ENCODE measurements around the gene FANCI.

- TF ChIP-seq RAD21 (IDR thresholded peaks at IDR 0.05; ENCODE audit: low read depth) (no peak), MAX (IDR thresholded peaks at IDR 0.05) (no peak), CTCF (IDR thresholded peaks at IDR 0.05 in 2 of 3, conservative IDR thresholded peaks at IDR 0.05 in 1 of 3; ENCODE audit: borderline replicate concordance in 1 of 3, insufficient read depth in 1 of 3, low read depth in 2 of 3, low read length in 2 of 3) (0 out of 6 replicates have a peak, but pooled peaks of 1 of the 3 experiments have one; percentile 15), POLR2A (IDR thresholded peaks at IDR 0.05; ENCODE audit: borderline replicate concordance, extremely low read depth, insufficient read depth, insufficient read length) (no peak), CEBPB (IDR thresholded peaks at IDR 0.05; ENCODE audit: low read depth) (no peak), EZH2 (IDR thresholded peaks at IDR 0.05) (no peak), JUND (IDR thresholded peaks at IDR 0.05) (no peak), YY1 (IDR thresholded peaks at IDR 0.05; ENCODE audit: extremely low read depth, insufficient replicate concordance, low read depth, low read length) (no peak), CBX3 (IDR thresholded peaks at IDR 0.05; ENCODE audit: low read depth) (no peak), EZH2phosphoT487 (IDR thresholded peaks at IDR 0.05; ENCODE audit: borderline replicate concordance) (no peak), POLR2AphosphoS5 (IDR thresholded peaks at IDR 0.05; ENCODE audit: low read depth, low read length) (no peak), ZNF274 (IDR thresholded peaks at IDR 0.05; ENCODE audit: low read depth, low read length) (no peak)
- TF ChIP-seq, protein P1, sequence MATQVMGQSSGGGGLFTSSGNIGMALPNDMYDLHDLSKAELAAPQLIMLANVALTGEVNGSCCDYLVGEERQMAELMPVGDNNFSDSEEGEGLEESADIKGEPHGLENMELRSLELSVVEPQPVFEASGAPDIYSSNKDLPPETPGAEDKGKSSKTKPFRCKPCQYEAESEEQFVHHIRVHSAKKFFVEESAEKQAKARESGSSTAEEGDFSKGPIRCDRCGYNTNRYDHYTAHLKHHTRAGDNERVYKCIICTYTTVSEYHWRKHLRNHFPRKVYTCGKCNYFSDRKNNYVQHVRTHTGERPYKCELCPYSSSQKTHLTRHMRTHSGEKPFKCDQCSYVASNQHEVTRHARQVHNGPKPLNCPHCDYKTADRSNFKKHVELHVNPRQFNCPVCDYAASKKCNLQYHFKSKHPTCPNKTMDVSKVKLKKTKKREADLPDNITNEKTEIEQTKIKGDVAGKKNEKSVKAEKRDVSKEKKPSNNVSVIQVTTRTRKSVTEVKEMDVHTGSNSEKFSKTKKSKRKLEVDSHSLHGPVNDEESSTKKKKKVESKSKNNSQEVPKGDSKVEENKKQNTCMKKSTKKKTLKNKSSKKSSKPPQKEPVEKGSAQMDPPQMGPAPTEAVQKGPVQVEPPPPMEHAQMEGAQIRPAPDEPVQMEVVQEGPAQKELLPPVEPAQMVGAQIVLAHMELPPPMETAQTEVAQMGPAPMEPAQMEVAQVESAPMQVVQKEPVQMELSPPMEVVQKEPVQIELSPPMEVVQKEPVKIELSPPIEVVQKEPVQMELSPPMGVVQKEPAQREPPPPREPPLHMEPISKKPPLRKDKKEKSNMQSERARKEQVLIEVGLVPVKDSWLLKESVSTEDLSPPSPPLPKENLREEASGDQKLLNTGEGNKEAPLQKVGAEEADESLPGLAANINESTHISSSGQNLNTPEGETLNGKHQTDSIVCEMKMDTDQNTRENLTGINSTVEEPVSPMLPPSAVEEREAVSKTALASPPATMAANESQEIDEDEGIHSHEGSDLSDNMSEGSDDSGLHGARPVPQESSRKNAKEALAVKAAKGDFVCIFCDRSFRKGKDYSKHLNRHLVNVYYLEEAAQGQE (IDR thresholded peaks at IDR 0.05; ENCODE audit: low read depth), result no peak
These were observed 49.2 kb downstream of the FANCI start for GRCh38 chr15:89293012-89293411.
